Endothelial cell of umbilical vein (primary cell): ENCODE measurements around the gene ZNF470. TPM values are rescaled to one million over a fixed set of nuclear protein-coding genes. Genes with fewer than 3 reads are reported as not detected.

ENCODE experiments used
- BruUV-seq: library from RNA; stranded (reverse); fragments of 400-500 nt; replicated peaks from 2 replicates; lab custom pipeline; 2021; lab: Mats Ljungman, UMichigan
- CTCF ChIA-PET: fragments of 300-600, 350-600 bp; sonication (Branson Sonifier 250); formaldehyde crosslinking; loops from one replicate; lab custom pipeline; 2021; ENCODE audit warnings: antibody characterized with exemption, inconsistent platforms; lab: Charles Lee
- POLR2A ChIA-PET: fragments of 300-600, 350-600 bp; sonication (Branson Sonifier 250); formaldehyde crosslinking; loops from one replicate; lab custom pipeline; 2021; ENCODE audit warnings: antibody characterized with exemption, inconsistent platforms; lab: Charles Lee
- DNase-seq: peaks from one replicate; pipeline ENCODE4 v3.0.0-alpha.2; 2011; ENCODE audit warnings: low read depth, low spot score
- FAIRE-seq: peaks from 2 replicates; lab custom pipeline; 2011; peaks lifted over from hg19 to GRCh38; lab: Jason Lieb, UNC
- H2AFZ ChIP-seq: 2 replicates; pipeline ENCODE4 v1.6.0; 2012; ENCODE audit warnings: low read depth, low read length, control low read depth, inconsistent platforms
- H3K27ac ChIP-seq: 2 replicates; pipeline ENCODE4 v1.5.1; 2011; ENCODE audit warnings: low read depth, mild to moderate bottlenecking, control low read depth, low read length, moderate library complexity; ENCODE audit not compliant: insufficient read depth
- H3K27me3 ChIP-seq, 2 experiments: 2 replicates each; pipeline versions ENCODE4 v1.6.0 to v1.6.1; 2011; ENCODE audit warnings: low read length in 2 of 2, mixed read lengths in 1 of 2; ENCODE audit not compliant: control insufficient read depth in 2 of 2, insufficient read depth in 2 of 2
- H3K36me3 ChIP-seq, 2 experiments: 2 replicates in 1 of 2; 3 replicates in 1 of 2; pipeline ENCODE4 v1.5.1; 2011; ENCODE audit warnings: low read length in 2 of 2, mild to moderate bottlenecking in 1 of 2, moderate library complexity in 1 of 2; ENCODE audit not compliant: control insufficient read depth in 2 of 2, insufficient read depth in 2 of 2; ENCODE audit errors: extremely low read depth in 1 of 2
- H3K4me1 ChIP-seq: 3 replicates; pipeline ENCODE4 v1.5.1; 2011; ENCODE audit warnings: mild to moderate bottlenecking, low read length; ENCODE audit not compliant: control insufficient read depth, insufficient read depth; ENCODE audit errors: extremely low read depth
- H3K4me2 ChIP-seq: 2 replicates; pipeline ENCODE4 v1.6.1; 2011; ENCODE audit warnings: low read length, control low read depth, mixed read lengths; ENCODE audit not compliant: insufficient read depth
- H3K4me3 ChIP-seq, 3 experiments: fragments of 200-600 bp in 1 of 3; sonication (generic), shearing (Covaris generic) in 1 of 3; replicated peaks in 1 of 3; 2 replicates each; pipeline ENCODE4 v1.5.1; 2011 to 2016; ENCODE audit warnings: control low read depth in 3 of 3, low read length in 3 of 3, mild to moderate bottlenecking in 2 of 3, inconsistent platforms in 1 of 3, low read depth in 1 of 3, moderate library complexity in 1 of 3; ENCODE audit not compliant: insufficient read depth in 1 of 3
- H3K79me2 ChIP-seq: 2 replicates; pipeline ENCODE4 v1.6.0; 2012; ENCODE audit warnings: low read length, inconsistent platforms; ENCODE audit not compliant: control insufficient read depth, insufficient read depth
- H3K9ac ChIP-seq: replicated peaks from 2 replicates; pipeline ENCODE3; 2011; ENCODE audit warnings: low read length, control low read depth; ENCODE audit not compliant: insufficient read depth; ENCODE audit errors: extremely low read depth
- H3K9me1 ChIP-seq: replicated peaks from 3 replicates; pipeline ENCODE4 v1.6.0; 2011; ENCODE audit warnings: mild to moderate bottlenecking, low read length; ENCODE audit not compliant: control insufficient read depth, insufficient read depth; ENCODE audit errors: extremely low read depth
- H3K9me3 ChIP-seq: replicated peaks from 2 replicates; pipeline ENCODE4 v1.5.1; 2012; ENCODE audit warnings: low read length, inconsistent platforms; ENCODE audit not compliant: control insufficient read depth, insufficient read depth
- H4K20me1 ChIP-seq: replicated peaks from 2 replicates; pipeline ENCODE3; 2011; ENCODE audit warnings: mild to moderate bottlenecking, low read length; ENCODE audit not compliant: control insufficient read depth, insufficient read depth; ENCODE audit errors: extremely low read depth
- EZH2 ChIP-seq: IDR thresholded peaks from 2 replicates; pipeline ENCODE4 v1.6.1; 2012; ENCODE audit warnings: borderline replicate concordance, low read depth, mild to moderate bottlenecking, moderate library complexity, low read length, inconsistent platforms; ENCODE audit not compliant: severe bottlenecking
- FOS ChIP-seq: IDR thresholded peaks from 2 replicates; pipeline ENCODE4 v1.6.1; 2011; ENCODE audit warnings: mild to moderate bottlenecking, low read length, moderate library complexity, borderline replicate concordance; ENCODE audit not compliant: insufficient read depth
- GATA2 ChIP-seq: IDR thresholded peaks from 2 replicates; pipeline ENCODE4 v1.7.0; 2011; ENCODE audit warnings: low read depth, mild to moderate bottlenecking, moderate library complexity, mixed read lengths, low read length; ENCODE audit not compliant: insufficient read length, insufficient read depth
- JUN ChIP-seq: IDR thresholded peaks from 2 replicates; pipeline ENCODE4 v1.6.1; 2011; ENCODE audit warnings: borderline replicate concordance, low read depth; ENCODE audit not compliant: insufficient read length, insufficient read depth
- MYC ChIP-seq: IDR thresholded peaks from one replicate; pipeline ENCODE4 v1.6.1; 2011; ENCODE audit warnings: mild to moderate bottlenecking, low read depth, low read length
- POLR2A ChIP-seq: IDR thresholded peaks from 2 replicates; pipeline ENCODE4 v1.6.1; 2012; ENCODE audit warnings: low read depth, mild to moderate bottlenecking, control low read depth, low read length
- POLR2AphosphoS5 ChIP-seq: IDR thresholded peaks from 2 replicates; pipeline ENCODE4 v1.6.1; 2012; ENCODE audit warnings: low read depth, mild to moderate bottlenecking, control low read depth, low read length, moderate library complexity; ENCODE audit not compliant: insufficient read depth
- dilution Hi-C: fragments of 300-500 bp; cut with MboI; formaldehyde crosslinking; loops from one replicate; pipeline ENCODE4 v1.15.0; 2019; ENCODE audit warnings: low sequenced_read_pairs; ENCODE audit not compliant: extremely low pct_ligation_motif_present
- intact Hi-C: fragments of 100-400 bp; cut with micrococcal nuclease; formaldehyde crosslinking; loops from one replicate; pipeline ENCODE4 v1.10.0; 2022
- polyA plus RNA-seq, 4 experiments: library from polyadenylated mRNA; depleted of rRNA in 3 of 4; stranded (reverse) in 3 of 4; unstranded in 1 of 4; fragments of >200 nt; gene quantifications; 2 replicates each; pipeline versions ENCODE4 v1.2.1 to v1.2.3, GENCODE V29; 2011 to 2012; ENCODE audit warnings: missing spikeins in 1 of 4
- total RNA-seq: library from RNA; stranded (reverse); gene quantifications from 2 replicates; pipeline ENCODE4 v1.2.3, GENCODE V29; 2021
- TF ChIP-seq, protein P1 (sequence below), 2 donors: IDR thresholded peaks; 1 replicate in 1 of 2; 2 replicates in 1 of 2; pipeline ENCODE4 v1.5.1; 2011; ENCODE audit warnings: low read length in 2 of 2, mild to moderate bottlenecking in 2 of 2, moderate library complexity in 2 of 2, control low read depth in 1 of 2, inconsistent platforms in 1 of 2, low read depth in 1 of 2; ENCODE audit not compliant: insufficient read depth in 1 of 2; ENCODE audit errors: extremely low read depth in 1 of 2
- TF ChIP-seq, protein P2 (sequence below): IDR thresholded peaks from 2 replicates; pipeline ENCODE4 v1.6.1; 2011; ENCODE audit not compliant: insufficient read depth, insufficient read length

Gene ZNF470
- total and polyA plus RNA-seq, 2 donors (not counting 3 experiments of a cell fraction or from before 2014, with no cell fraction given): 1.0 to 3.9 TPM

DNA sequence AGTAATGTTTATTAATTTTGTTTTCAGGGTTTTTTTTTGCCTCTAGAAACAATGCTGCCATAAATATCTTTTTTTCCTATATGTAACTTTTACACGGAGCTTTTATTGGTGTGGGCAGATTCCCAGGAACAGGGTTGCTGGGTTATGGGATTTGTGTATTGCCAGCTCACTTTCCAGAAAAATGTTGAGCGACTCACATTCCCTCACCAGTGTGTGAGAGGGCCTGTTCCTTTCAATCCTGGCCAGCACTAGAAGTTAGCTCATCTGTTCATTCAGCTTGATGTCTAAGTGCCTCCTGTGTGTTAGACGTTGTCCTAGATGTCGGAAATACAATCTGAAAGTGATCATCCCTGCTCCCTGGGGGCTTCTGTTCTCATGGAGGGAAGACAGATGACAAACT, 30.4 kb downstream of the ZNF470 start:
- dilution Hi-C loops (no loop called here), intact Hi-C loops (no loop called here)
- DNase-seq: no peak

DNA sequence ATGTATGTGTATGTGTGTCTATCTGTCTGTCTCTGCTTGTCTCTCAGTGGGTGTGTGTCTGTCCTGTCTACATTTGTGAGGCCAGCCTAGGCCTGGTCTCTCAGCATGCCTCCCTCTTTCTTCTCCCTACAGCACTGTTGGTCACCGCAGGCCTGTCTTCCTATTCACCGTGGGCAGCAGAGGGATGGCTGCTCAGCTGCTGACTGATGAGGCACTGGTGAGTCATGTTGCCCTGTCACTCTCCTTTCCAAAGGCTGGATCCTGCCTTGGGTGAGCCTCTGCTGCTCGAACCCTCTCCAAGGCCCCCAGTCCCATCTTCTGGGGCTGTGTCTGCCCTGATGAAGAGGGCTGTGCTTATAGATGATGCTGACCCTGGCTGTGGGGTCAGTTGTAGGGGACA, 34.1 kb downstream of the ZNF470 start:
- ChIA-PET POLR2A (no interaction called here), CTCF (no interaction called here)
- H3K27me3 ChIP-seq: no peaks in the 10 kb centered on the region

More for the DNA sequence above, 30.4 kb downstream of the ZNF470 start:
- H3K9ac ChIP-seq: no peak overlapping the region
- H3K9me1 ChIP-seq: no peaks in the 10 kb centered on the region
- no peaks in the 10 kb centered on the region for H4K20me1 ChIP-seq
- no TSS peak for BruUV-seq
- peaks cover 24% of the 10 kb centered on the region for H3K79me2 ChIP-seq
- peaks cover 9% of the 10 kb centered on the region for H3K4me1 ChIP-seq
- peaks cover 5 to 6% of the 10 kb centered on the region in 2 experiments for H3K36me3 ChIP-seq
- POLR2A ChIA-PET: no interaction called here
- H3K4me3 ChIP-seq: no peak overlapping the region
- FAIRE-seq: no peak
- TF ChIP-seq, protein P1, sequence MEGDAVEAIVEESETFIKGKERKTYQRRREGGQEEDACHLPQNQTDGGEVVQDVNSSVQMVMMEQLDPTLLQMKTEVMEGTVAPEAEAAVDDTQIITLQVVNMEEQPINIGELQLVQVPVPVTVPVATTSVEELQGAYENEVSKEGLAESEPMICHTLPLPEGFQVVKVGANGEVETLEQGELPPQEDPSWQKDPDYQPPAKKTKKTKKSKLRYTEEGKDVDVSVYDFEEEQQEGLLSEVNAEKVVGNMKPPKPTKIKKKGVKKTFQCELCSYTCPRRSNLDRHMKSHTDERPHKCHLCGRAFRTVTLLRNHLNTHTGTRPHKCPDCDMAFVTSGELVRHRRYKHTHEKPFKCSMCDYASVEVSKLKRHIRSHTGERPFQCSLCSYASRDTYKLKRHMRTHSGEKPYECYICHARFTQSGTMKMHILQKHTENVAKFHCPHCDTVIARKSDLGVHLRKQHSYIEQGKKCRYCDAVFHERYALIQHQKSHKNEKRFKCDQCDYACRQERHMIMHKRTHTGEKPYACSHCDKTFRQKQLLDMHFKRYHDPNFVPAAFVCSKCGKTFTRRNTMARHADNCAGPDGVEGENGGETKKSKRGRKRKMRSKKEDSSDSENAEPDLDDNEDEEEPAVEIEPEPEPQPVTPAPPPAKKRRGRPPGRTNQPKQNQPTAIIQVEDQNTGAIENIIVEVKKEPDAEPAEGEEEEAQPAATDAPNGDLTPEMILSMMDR (IDR thresholded peaks at IDR 0.05; ENCODE audit: extremely low read depth in 1 of 2, insufficient read depth in 1 of 2, low read depth in 1 of 2, low read length in 2 of 2): no peak
- TF ChIP-seq POLR2AphosphoS5: no peak
- H2AFZ ChIP-seq: no peak overlapping the region
- H3K4me2 ChIP-seq: no peak overlapping the region
- H3K27me3 ChIP-seq: no peaks in the 10 kb centered on the region
- CTCF ChIA-PET: no interaction called here
- H3K27ac ChIP-seq: no peak overlapping the region
- no peaks in the 10 kb centered on the region for H3K9me3 ChIP-seq

More for the DNA sequence above, 34.1 kb downstream of the ZNF470 start:
- Histone ChIP-seq H3K4me2 (no peak overlapping the region), H3K9me3 (no peaks in the 10 kb centered on the region), H3K4me1 (peaks cover 2% of the 10 kb centered on the region), H2AFZ (no peak overlapping the region), H3K36me3 (peaks cover 5 to 8% of the 10 kb centered on the region in 2 experiments), H3K4me3 (no peak overlapping the region), H3K9me1 (no peaks in the 10 kb centered on the region), H4K20me1 (no peaks in the 10 kb centered on the region), H3K27ac (no peak overlapping the region), H3K79me2 (peaks cover 19% of the 10 kb centered on the region), H3K9ac (no peak overlapping the region)
- intact Hi-C loops: no loop called here
- dilution Hi-C loops: no loop called here
- FAIRE-seq: no peak
- no peak for DNase-seq
- TF ChIP-seq EZH2: no peak
- TF ChIP-seq, protein P1 (IDR thresholded peaks at IDR 0.05; ENCODE audit: extremely low read depth in 1 of 2, insufficient read depth in 1 of 2, low read depth in 1 of 2, low read length in 2 of 2): no peak
- TF ChIP-seq FOS: no peak
- no peak for TF ChIP-seq MYC
- no peak for TF ChIP-seq POLR2A
- TF ChIP-seq JUN: no peak
- TF ChIP-seq POLR2AphosphoS5: no peak
- no peak for TF ChIP-seq GATA2
- TF ChIP-seq, protein P2, sequence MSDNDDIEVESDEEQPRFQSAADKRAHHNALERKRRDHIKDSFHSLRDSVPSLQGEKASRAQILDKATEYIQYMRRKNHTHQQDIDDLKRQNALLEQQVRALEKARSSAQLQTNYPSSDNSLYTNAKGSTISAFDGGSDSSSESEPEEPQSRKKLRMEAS: no peak
- no TSS peak for BruUV-seq
